SK-N-MC (cell line): ENCODE data around the gene GIT1.

Experiments
- EZH2 ChIP-seq: fragments of 200-600 bp; sonication (generic); IDR thresholded peaks from one replicate; pipeline ENCODE4 v1.6.1; 2017; ENCODE audit warnings: antibody characterized with exemption
- FOXP2 ChIP-seq: optimal IDR thresholded peaks from 2 replicates; pipeline ENCODE3; 2011; ENCODE audit warnings: mild to moderate bottlenecking, moderate library complexity; ENCODE audit not compliant: insufficient read depth; ENCODE audit errors: extremely low read length, control extremely low read depth
- POLR2AphosphoS5 ChIP-seq: IDR thresholded peaks from 2 replicates; pipeline ENCODE4 v1.6.1; 2012; ENCODE audit warnings: mild to moderate bottlenecking, low read depth, low read length, borderline replicate concordance

DNA sequence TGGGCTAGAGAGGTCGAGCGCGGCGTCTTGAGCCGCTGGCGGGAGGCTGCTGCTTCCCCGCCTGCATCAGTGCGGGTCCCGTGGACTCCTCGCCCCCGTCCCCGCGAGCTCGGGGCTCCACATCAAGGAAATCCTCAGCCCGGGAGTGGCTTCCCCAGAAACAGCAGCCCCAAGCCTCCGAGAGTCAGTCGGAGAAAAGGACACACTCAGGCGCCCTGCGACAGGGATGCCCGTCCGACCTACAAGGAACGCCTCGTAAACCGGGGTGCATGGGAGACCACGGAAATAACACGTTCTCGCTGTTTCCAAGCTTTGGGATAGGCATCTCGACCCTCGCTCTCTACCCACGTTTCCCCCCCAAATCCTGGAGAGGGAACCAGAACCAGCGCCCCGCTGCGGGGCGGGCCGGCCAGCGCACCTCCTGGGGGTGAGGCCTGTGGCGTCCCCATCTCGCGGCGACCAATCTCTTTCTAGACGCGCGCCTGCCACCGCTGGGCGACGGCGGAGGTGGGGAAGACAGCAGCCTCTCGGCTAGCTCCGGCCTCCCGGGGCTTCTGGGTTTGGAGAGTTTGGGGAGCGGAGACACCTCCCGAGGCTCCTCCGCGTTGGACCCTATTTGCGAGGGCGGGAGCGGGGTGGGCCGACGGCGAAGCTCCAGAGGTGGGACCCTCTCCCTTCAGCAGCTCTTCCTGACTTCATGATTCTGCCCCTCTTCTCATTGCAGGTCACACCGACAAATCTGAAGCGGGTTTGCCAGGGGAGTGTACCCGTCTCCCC, 21.7 kb downstream of the GIT1 start:
- TF ChIP-seq POLR2AphosphoS5 (no peak), EZH2 (no peak), FOXP2 (no peak)
